Skeletal muscle satellite cell (primary cell): ENCODE results near the gene DEPDC5.
A peak's percentile ranks its signal among the peaks of the same experiment; 100 is the strongest.

Experiments used
- H3K27me3 ChIP-seq: 2 replicates; pipeline ENCODE4 v1.7.0; 2013; ENCODE audit warnings: low read length; ENCODE audit not compliant: control insufficient read depth, insufficient read depth
- H3K36me3 ChIP-seq: 2 replicates; pipeline ENCODE4 v1.7.0; 2013; ENCODE audit warnings: mild to moderate bottlenecking, control low read depth, low read length; ENCODE audit not compliant: insufficient read depth
- H3K4me1 ChIP-seq: 2 replicates; pipeline ENCODE4 v1.7.0; 2013; ENCODE audit warnings: low read length; ENCODE audit not compliant: control insufficient read depth, insufficient read depth
- H3K4me2 ChIP-seq: 2 replicates; pipeline ENCODE4 v1.7.0; 2013; ENCODE audit warnings: mild to moderate bottlenecking, low read length
- H3K4me3 ChIP-seq: 2 replicates; pipeline ENCODE4 v1.7.0; 2013; ENCODE audit warnings: low read length
- H3K9ac ChIP-seq: 2 replicates; pipeline ENCODE4 v1.7.0; 2013; ENCODE audit warnings: mild to moderate bottlenecking, low read depth, low read length, moderate library complexity
- H3K9me3 ChIP-seq: replicated peaks from 2 replicates; pipeline ENCODE4 v1.7.0; 2013; ENCODE audit warnings: mild to moderate bottlenecking, control low read depth, low read length

DEPDC5 gene

DNA sequence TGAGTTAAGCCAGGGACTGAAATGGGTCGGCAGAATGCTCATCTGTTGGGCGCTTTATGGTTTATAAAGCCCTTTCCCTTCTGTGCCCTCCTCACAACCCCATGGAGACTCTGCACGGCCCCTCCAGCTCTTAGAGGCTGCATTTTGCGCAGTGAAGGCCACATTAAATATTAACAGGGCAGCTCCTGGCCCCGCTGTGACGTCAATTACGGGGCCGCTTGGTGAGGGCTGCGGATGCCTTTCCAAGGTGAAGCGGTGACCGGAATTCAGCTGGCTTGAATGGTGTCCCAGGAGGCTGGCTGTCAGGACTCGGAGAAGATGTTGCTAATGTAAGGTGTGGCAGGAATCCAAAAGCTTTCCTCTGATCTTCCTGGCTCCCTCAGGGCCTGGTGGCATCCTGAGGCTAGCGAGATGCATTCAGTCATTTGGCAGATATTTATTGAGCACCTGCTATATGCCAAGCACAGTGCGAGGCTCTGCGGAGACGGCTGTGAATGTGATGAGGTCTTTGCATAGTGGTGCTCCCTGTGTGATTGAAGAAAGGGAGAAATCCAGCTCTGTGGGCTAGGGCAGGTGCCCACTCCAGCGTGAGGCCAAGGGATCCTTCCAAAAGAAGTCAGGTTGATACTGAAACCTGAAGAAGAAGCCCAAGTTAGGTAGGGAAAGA, 180.1 kb downstream of the DEPDC5 start:
- H3K9ac ChIP-seq: no peak overlapping the region
- H3K9me3 ChIP-seq: no peaks in the 10 kb centered on the region
- H3K27me3 ChIP-seq: peaks cover 30% of the 10 kb centered on the region
- no peaks in the 10 kb centered on the region for H3K36me3 ChIP-seq
- H3K4me1 ChIP-seq: no peaks in the 10 kb centered on the region
- H3K4me2 ChIP-seq: no peak overlapping the region
- no peak overlapping the region for H3K4me3 ChIP-seq

DNA sequence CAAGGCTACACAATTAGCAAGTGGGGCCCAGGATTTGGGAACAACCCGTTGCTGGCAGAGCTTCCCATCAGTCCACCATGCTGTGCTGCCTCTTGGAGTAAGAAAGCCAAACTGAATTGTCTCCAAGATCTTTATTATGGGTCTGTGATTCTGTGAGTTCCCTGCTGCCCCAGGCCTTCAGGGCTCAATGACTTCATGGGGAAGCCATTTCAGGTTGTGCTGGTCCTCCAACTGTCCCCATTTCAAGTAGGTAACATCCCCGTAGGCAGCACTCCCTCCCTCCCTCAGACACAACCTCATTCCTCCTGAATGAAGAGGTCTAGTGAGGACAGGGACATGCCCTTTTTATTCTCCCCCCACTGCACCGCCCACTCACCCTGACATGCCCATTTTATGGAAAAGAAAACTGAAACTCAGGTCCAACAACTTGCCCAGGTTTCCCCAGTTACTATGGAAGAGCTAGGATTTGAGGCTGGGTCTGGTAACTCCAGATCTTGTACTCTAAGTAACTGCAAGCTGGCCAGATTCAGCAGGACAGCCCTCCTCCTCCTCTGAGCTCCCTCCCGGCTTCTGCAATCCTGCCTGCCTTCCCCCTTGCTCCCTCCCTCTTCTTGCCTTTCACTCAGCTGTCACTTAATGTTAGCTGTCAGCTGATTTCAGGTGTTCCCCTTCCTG, 182.3 kb downstream of the DEPDC5 start:
- Histone ChIP-seq H3K36me3 (no peaks in the 10 kb centered on the region), H3K4me3 (no peak overlapping the region), H3K9me3 (no peaks in the 10 kb centered on the region), H3K4me1 (no peaks in the 10 kb centered on the region), H3K9ac (no peak overlapping the region), H3K4me2 (no peak overlapping the region), H3K27me3 (peaks cover 30% of the 10 kb centered on the region)

DNA sequence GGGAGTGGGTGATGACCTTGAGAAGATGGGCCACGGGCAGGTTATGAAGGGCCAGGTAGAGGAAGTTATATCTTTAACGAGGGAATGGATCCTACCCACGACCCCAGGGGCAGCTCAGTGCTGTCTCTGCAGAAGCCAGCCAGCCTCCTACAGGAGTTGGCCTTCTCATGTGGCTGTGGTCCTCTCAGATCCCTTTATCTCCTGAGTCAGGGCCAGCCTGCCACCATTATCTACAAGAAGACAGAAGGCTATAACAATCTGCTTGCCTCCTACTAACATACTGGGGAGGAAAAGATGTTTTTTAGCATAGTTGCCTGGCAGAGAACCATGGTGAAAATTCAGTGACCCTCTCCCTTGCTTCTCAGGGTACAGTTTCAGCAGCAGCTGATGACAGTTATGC, 183.5 kb downstream of the DEPDC5 start:
- no peaks in the 10 kb centered on the region for H3K4me1 ChIP-seq
- H3K36me3 ChIP-seq: no peaks in the 10 kb centered on the region
- H3K9me3 ChIP-seq: no peaks in the 10 kb centered on the region
- H3K27me3 ChIP-seq: peaks cover 30% of the 10 kb centered on the region
- no peak overlapping the region for H3K9ac ChIP-seq
- no peak overlapping the region for H3K4me3 ChIP-seq
- H3K4me2 ChIP-seq: no peak overlapping the region

DNA sequence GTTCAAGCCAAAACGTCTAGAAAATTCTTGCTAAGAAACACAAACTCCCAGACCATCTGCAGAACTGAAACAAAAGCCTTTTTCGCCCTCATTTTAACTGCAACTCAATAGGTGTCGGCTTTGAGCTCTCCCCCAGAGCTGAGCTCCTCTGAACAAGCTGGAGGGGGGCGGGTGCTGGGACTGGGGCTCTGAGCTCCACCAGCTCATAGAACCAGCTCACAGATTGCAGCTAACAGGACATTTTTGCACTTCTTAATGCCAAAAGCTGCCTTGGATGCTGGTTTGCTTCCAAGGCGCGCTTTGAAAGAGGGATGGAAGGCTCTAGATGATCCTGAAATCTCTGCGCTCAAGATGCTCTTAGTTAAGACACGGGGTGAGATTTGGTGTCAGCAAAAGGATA, 184.5 kb downstream of the DEPDC5 start:
- Histone ChIP-seq H3K4me2 (no peak overlapping the region), H3K27me3 (peaks cover 23% of the 10 kb centered on the region), H3K9ac (no peak overlapping the region), H3K36me3 (no peaks in the 10 kb centered on the region), H3K4me1 (no peaks in the 10 kb centered on the region), H3K9me3 (no peaks in the 10 kb centered on the region), H3K4me3 (no peak overlapping the region)

DNA sequence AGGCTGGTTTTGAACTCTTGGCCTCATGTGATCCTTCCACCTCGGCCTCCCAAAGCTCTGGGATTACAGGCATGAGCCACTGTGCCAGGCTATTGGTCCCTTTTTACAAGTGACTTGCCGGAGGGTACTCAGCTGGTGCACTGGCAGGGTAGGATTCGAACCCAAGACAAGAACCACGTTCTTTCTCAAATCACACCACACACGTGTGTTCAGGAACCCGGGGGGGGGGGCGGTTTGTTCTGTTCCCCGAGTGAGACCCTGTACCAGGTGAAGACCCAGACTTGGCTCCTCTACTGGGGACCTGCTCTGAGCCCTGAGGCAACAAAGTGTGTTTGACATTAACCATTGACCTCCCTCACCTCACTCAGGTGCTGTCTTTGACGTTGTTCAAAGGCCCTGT, 186.7 kb downstream of the DEPDC5 start:
- H3K4me2 ChIP-seq: no peak overlapping the region
- H3K27me3 ChIP-seq: peaks cover 15% of the 10 kb centered on the region
- peaks cover 5% of the 10 kb centered on the region for H3K4me1 ChIP-seq
- H3K4me3 ChIP-seq: no peak overlapping the region
- H3K9ac ChIP-seq: no peak overlapping the region
- H3K36me3 ChIP-seq: peaks cover 2% of the 10 kb centered on the region
- no peaks in the 10 kb centered on the region for H3K9me3 ChIP-seq

DNA sequence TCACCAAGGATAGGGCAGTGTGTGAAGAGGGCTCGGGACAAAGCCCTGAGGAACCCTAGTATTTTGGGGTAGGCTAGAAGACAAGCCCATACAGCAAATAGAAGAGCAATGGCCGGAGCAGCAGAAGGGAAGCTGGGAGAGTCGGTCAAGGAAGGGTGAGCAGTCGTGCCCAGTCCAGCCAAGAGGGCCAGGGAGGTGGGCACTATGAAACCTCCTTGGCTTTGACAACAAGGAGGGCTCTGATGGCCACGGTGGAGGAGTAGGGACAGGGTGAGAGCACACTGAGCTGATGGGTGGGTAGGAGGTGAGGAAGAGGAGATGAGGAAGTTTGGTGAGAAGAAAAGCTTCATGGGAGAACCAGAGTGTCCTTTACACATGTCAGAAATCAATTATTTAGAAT, 188.3 kb downstream of the DEPDC5 start:
- H3K27me3 ChIP-seq: peaks cover 9% of the 10 kb centered on the region
- peaks cover 19% of the 10 kb centered on the region for H3K4me1 ChIP-seq
- H3K4me3 ChIP-seq: no peak overlapping the region
- peaks cover 4% of the 10 kb centered on the region for H3K36me3 ChIP-seq
- H3K9me3 ChIP-seq: no peaks in the 10 kb centered on the region
- no peak overlapping the region for H3K4me2 ChIP-seq
- H3K9ac ChIP-seq: no peak overlapping the region

DNA sequence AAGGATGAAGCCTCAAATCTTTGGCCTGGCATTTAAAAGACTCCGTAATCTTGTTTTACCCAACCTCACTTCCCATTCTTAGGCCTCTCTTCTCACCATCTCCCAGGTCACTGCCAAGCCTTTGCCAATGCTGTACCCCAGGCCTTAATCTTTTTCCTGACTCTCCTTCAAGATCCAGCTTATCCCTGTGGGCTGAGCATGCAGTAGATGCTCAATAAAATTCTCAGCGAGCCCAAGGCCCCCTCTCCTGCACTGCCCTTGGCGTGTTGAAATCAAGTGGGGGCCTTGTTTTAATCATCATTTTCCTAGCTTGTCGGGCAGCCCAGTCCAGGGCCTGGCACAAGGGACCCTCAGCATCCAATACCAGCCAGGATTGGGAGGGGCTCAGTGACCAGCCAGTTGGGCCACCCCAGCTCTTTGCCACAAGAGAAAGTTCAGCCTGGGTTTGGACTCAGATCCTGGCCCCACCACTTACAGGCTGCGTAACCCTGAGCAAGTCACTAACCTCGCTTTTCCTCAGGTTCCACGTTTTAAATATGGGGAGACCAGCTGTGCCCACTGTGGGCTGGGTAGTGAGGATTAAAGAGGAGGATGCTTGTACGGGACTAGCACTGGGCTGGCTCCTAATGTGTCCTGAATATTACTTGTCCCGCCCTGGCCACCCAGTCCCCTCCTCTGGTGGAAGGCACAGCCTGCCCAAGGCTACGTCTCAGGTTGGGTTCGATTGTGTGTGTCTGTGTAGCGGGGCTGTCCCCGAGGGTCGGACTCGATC, 189.6 kb downstream of the DEPDC5 start:
- peak overlapping the region; percentile 87 for H3K9ac ChIP-seq
- H3K4me2 ChIP-seq: peak overlapping the region; percentile 94
- H3K36me3 ChIP-seq: peaks cover 14% of the 10 kb centered on the region
- peaks cover 21% of the 10 kb centered on the region for H3K4me1 ChIP-seq
- H3K4me3 ChIP-seq: peak overlapping the region; percentile 97
- no peaks in the 10 kb centered on the region for H3K9me3 ChIP-seq
- H3K27me3 ChIP-seq: no peaks in the 10 kb centered on the region

DNA sequence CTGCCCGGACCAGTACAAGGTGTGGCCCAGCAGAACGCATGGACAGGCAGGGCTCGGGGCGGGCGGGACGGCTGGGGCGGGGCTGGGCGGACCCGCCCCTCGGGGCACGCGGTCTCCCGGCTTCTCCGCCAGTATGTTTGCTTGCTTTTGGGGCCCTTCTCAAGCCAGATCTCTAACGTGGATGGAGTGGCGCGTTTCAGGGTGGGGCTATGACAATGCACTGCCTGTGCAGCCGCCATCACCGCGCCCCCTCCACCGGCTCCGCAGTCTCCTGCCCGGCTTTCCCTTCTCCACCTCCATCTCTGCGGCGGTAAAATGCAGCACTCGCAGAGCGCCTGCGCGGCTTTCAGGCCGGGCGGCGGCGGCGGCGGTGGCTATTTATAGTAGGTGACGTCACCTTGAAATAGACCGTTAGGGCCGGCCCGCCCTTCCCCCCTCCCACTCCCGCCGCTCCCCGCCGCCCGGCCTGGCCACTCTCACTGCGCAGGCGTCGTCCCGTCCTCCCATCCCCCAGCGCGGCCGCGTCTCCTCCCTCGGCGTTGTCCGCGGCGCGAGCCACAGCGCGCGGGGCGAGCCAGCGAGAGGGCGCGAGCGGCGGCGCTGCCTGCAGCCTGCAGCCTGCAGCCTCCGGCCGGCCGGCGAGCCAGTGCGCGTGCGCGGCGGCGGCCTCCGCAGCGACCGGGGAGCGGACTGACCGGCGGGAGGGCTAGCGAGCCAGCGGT, 190.3 kb downstream of the DEPDC5 start, which contains the start of gene YWHAH:
TSS of gene YWHAH (plus strand) at position 558 of the 722 bp plus-strand sequence. CDS start 199 bp downstream, outside the sequence.
- Histone ChIP-seq H3K36me3 (peaks cover 18% of the 10 kb centered on the region), H3K4me1 (peaks cover 21% of the 10 kb centered on the region), H3K4me2 (peak within 1 kb of the TSS; percentile 94), H3K9ac (peak within 1 kb of the TSS; percentile 93), H3K27me3 (no peaks in the 10 kb centered on the region), H3K4me3 (peak within 1 kb of the TSS; percentile 97), H3K9me3 (no peaks in the 10 kb centered on the region)

DNA sequence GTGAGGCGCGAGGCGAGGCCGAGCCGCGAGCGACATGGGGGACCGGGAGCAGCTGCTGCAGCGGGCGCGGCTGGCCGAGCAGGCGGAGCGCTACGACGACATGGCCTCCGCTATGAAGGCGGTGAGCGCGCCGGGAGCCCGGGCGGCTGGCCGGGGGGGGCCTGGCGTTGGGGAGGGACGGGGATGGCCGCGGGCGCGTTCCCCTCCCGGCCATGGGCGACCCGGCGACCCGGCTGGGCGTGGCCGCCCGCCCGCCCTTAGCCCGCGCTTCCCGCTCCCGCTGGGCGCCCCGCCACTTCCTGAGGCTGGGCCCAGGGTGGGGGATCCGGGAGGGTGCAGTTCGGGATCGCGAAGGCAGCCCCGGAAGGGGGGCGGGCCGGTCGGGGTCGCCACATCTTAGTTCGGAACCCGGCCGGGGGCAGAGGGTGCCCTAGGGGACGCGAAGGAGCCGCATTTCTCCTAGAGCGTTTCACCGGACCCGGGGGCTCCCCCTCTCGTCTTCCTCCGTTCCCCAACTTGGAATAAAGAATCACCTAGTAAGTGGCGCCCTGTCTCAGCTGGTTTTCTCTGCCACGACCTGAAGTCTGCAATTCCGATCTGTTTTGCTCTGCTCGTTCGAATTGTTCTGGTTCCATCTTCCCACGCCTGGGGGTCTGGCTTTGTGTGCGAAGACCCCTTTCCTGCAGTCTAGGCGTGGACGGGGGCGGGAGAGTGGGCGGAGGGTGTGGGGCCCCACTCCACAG, 191.1 kb downstream of the DEPDC5 start:
- peak overlapping the region; percentile 93 for H3K9ac ChIP-seq

DNA sequence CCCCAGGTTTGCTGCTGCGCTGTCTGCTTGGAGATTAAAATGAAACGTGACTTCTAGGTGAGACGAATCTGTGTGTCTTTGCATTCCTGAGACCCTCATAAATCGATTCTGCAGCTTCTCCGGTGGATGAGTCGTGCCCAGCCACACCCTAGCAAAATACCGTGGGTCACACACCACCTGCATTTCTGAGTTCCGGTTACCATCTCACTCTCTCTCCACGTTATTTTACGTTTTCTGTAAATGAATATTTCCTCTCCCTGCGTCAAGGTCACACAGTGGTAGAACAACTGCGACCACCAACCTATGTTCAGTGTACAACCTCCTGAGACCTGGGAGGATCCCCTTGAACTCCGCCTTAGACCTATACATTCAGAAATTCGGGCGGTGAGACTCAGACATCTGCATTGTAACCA, 191.6 kb downstream of the DEPDC5 start:
- Histone ChIP-seq H3K36me3 (peaks cover 26% of the 10 kb centered on the region), H3K27me3 (no peaks in the 10 kb centered on the region), H3K9me3 (no peaks in the 10 kb centered on the region), H3K4me2 (peak overlapping the region; percentile 93), H3K4me3 (peak overlapping the region; percentile 97), H3K9ac (peak overlapping the region; percentile 93), H3K4me1 (peaks cover 31% of the 10 kb centered on the region)

More for the DNA sequence above, 191.1 kb downstream of the DEPDC5 start:
- Histone ChIP-seq H3K36me3 (peaks cover 22% of the 10 kb centered on the region), H3K4me3 (peak overlapping the region; percentile 97), H3K4me2 (peak overlapping the region; percentile 93), H3K27me3 (no peaks in the 10 kb centered on the region), H3K9me3 (no peaks in the 10 kb centered on the region), H3K4me1 (peaks cover 26% of the 10 kb centered on the region)
